ENCODE data around the gene PHEX. TPM values are rescaled to one million over a fixed set of nuclear protein-coding genes. Genes with fewer than 3 reads are reported as not detected.

The PHEX gene
- total and polyA plus RNA-seq, 8 donors, result 0.04 to 0.09 (median 0.07) TPM; not detected in 3

DNA sequence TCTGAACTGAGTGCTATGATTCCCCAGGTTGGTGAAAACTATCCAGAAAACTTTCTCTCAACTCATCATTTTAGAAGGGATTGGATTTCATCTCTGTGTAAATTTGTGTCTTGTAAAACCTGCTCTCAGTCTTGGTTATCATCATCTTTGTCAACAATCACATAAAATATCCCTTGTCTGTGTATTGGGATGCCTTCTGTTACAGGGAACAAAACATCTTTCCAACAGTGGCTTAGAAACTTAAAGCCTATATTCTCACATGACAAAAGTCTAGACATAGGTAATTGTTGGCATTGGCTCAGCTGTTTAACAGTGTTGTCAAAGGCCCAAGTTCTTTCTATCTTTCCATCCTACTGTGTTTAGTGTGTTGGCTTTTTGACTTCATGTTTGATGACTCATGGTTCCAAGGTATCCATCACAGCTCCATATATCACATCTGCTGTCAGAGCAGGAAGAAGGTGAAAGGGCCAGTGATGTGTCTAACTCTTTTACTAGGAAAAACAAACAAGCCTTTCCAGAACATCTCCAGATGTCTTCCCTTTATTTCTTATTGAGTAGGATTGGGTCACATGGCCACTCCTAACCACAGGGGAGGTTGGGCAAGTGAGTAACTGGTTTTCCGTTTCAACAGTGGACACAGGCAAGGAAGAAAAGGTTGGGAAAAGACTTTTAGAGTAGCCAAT is 65.0 kb downstream of the PHEX start:
- FAIRE-seq (no peak), DNase-seq (no peak), ATAC-seq (no peak)
- Histone ChIP-seq H3K4me1 (no peaks in the 10 kb centered on the region), H3K27ac (no peak overlapping the region), H3K36me3 (no peaks in the 10 kb centered on the region), H3K9me3 (no peaks in the 10 kb centered on the region), H3K27me3 (peaks cover 0 to 6% (median 0%) of the 10 kb centered on the region in 4 donors), H3K4me3 (no peak overlapping the region)
- intact Hi-C loops (cut with DNase I), result no loop called here
- 32 to 74% methylated on average over 1 of the region's 1 CpG for WGBS, 2 donors
- TF ChIP-seq, protein P1, sequence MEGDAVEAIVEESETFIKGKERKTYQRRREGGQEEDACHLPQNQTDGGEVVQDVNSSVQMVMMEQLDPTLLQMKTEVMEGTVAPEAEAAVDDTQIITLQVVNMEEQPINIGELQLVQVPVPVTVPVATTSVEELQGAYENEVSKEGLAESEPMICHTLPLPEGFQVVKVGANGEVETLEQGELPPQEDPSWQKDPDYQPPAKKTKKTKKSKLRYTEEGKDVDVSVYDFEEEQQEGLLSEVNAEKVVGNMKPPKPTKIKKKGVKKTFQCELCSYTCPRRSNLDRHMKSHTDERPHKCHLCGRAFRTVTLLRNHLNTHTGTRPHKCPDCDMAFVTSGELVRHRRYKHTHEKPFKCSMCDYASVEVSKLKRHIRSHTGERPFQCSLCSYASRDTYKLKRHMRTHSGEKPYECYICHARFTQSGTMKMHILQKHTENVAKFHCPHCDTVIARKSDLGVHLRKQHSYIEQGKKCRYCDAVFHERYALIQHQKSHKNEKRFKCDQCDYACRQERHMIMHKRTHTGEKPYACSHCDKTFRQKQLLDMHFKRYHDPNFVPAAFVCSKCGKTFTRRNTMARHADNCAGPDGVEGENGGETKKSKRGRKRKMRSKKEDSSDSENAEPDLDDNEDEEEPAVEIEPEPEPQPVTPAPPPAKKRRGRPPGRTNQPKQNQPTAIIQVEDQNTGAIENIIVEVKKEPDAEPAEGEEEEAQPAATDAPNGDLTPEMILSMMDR (IDR thresholded peaks at IDR 0.05), result no peak

- Histone ChIP-seq H3K9me3 (no peaks in the 10 kb centered on the region), H3K4me1 (no peaks in the 10 kb centered on the region), H3K27ac (no peak overlapping the region), H3K4me3 (no peak overlapping the region), H3K27me3 (peaks cover 0 to 4% (median 1%) of the 10 kb centered on the region in 4 donors), H3K36me3 (no peaks in the 10 kb centered on the region)
- 76 to 85% methylated on average over 6 of the region's 6 CpGs for WGBS, 2 donors
- no peak for FAIRE-seq
- ATAC-seq, result no peak
- DNase-seq, result no peak
- TF ChIP-seq, protein P1 (IDR thresholded peaks at IDR 0.05), result no peak
- intact Hi-C loops (cut with DNase I), result no loop called here
Measured at GRCh38 chrX:22105231-22105630, 73.1 kb downstream of the PHEX start.

DNA sequence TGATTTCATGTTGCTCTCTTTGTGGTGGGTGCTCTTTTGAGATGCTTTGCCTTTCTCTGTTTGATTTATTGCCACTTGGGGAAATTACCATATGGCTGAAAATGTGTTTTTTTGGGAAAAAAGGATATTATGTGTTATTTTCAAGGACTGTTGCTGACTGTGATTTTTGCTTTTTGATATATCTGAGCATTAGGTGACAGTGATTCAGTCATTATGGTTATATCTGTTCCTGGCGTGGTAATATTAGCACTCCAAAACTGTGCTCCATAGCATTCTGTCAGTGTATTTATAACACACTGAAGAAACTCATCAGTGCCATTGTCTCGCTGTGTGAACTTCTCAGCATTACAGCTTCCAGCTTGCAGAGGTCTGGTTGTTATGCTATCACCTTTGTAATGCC is 73.8 kb downstream of the PHEX start:
- 69 to 90% methylated on average over 2 of the region's 2 CpGs for WGBS, 2 donors
- H3K9me3 ChIP-seq, result no peaks in the 10 kb centered on the region
- ATAC-seq, result no peak

DNA sequence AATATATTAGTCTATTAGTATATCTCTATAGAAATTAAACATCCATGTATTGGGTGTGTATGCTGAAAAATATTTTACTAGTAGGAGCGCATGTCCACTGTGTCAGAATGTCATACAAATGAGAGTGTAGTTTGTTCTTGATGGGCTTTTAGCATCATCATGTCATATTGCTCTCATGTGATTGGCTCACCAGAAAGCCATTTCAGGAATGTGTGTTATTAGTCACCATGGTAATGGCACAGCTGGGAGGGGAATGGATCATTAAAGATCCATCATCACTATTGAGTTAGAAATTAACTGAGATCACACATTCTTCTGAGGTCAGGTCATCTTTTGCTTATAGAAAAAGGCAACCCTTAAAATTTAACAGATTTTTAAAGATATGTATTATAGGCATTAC is 77.3 kb downstream of the PHEX start:
- Histone ChIP-seq H3K9me3 (no peaks in the 10 kb centered on the region), H3K36me3 (no peaks in the 10 kb centered on the region), H3K27ac (no peak overlapping the region), H3K4me3 (no peak overlapping the region), H3K27me3 (peaks cover 0 to 4% (median 1%) of the 10 kb centered on the region in 4 donors), H3K4me1 (peaks cover 0 to 5% (median 0%) of the 10 kb centered on the region in 3 donors)
- peak; percentile 13 for FAIRE-seq
- TF ChIP-seq, protein P1 (IDR thresholded peaks at IDR 0.05), result no peak
- intact Hi-C loops (cut with DNase I), result no loop called here
- peak in 1 of 4 donors; percentile 12 for ATAC-seq
- WGBS, 2 donors, result 74 to 76% methylated on average over 1 of the region's 1 CpG
- DNase-seq, result no peak

More for the DNA sequence above, 73.8 kb downstream of the PHEX start:
- no peaks in the 10 kb centered on the region for H3K36me3 ChIP-seq
- DNase-seq (no peak), FAIRE-seq (no peak)
- H3K4me1 ChIP-seq, result peaks cover 0 to 1% (median 0%) of the 10 kb centered on the region in 3 donors
- H3K4me3 ChIP-seq, result no peak overlapping the region
- TF ChIP-seq, protein P1 (IDR thresholded peaks at IDR 0.05), result no peak
- H3K27me3 ChIP-seq, result peaks cover 0 to 4% (median 1%) of the 10 kb centered on the region in 4 donors
- H3K27ac ChIP-seq, result no peak overlapping the region
- intact Hi-C loops (cut with DNase I), result no loop called here
